SK-N-SH treated with all-trans-retinoic acid at 6 μM for 48 hours (cell line): Measurements from ENCODE around the gene CEND1.

ENCODE experiments used
- ATAC-seq: fragments of 200-7000 bp; cut with Tn5 transposase; 3 replicates; pipeline ENCODE4 v1.9.1; 2020; ENCODE audit warnings: mild to moderate bottlenecking, moderate library complexity
- ARNTL ChIP-seq: fragments of 450-650 bp; formaldehyde crosslinking; IDR thresholded peaks from 2 replicates; pipeline ENCODE4 v1.5.0; 2020; ENCODE audit warnings: low read depth, mild to moderate bottlenecking, moderate library complexity, borderline replicate concordance
- BACH2 ChIP-seq: fragments of 250-450 bp; sonication (Bioruptor Pico); IDR thresholded peaks from 2 replicates; pipeline ENCODE4 v1.9.0; 2021; ENCODE audit warnings: mild to moderate bottlenecking, borderline replicate concordance
- CREB5 ChIP-seq: fragments of 250-450 bp; sonication (Bioruptor Pico); IDR thresholded peaks from 2 replicates; pipeline ENCODE4 v1.5.1; 2020; ENCODE audit warnings: low read depth, mild to moderate bottlenecking, moderate library complexity
- CSDC2 ChIP-seq: fragments of 250-450 bp; sonication (Bioruptor Pico); IDR thresholded peaks from 2 replicates; pipeline ENCODE4 v1.5.0; 2020; ENCODE audit warnings: mild to moderate bottlenecking, moderate library complexity
- ESRRG ChIP-seq: fragments of 250-450 bp; sonication (Bioruptor Pico); IDR thresholded peaks from 2 replicates; pipeline ENCODE4 v1.6.1; 2021; ENCODE audit warnings: mild to moderate bottlenecking
- GLIS3 ChIP-seq: fragments of 250-450 bp; sonication (Bioruptor Pico); IDR thresholded peaks from 2 replicates; pipeline ENCODE4 v1.5.0; 2020; ENCODE audit warnings: mild to moderate bottlenecking, moderate library complexity
- ISL1 ChIP-seq: fragments of 250-450 bp; sonication (Bioruptor Pico); IDR thresholded peaks from 2 replicates; pipeline ENCODE4 v2.1.2; 2022; ENCODE audit warnings: mild to moderate bottlenecking, moderate library complexity
- OSR1 ChIP-seq: fragments of 250-450 bp; sonication (Bioruptor Pico); IDR thresholded peaks from 2 replicates; pipeline ENCODE4 v1.8.0; 2022; ENCODE audit warnings: moderate library complexity, mild to moderate bottlenecking, inconsistent platforms
- PATZ1 ChIP-seq: fragments of 250-450 bp; sonication (Bioruptor Pico); IDR thresholded peaks from 2 replicates; pipeline ENCODE4 v1.8.0; 2020; ENCODE audit warnings: mild to moderate bottlenecking, moderate library complexity, borderline replicate concordance
- POU6F1 ChIP-seq: fragments of 250-450 bp; sonication (Bioruptor Pico); IDR thresholded peaks from 2 replicates; pipeline ENCODE4 v1.8.0; 2021; ENCODE audit warnings: low read depth, mild to moderate bottlenecking, moderate library complexity, borderline replicate concordance
- PPARA ChIP-seq: fragments of 250-450 bp; sonication (Bioruptor Pico); IDR thresholded peaks from 2 replicates; pipeline ENCODE4 v1.5.0; 2020; ENCODE audit warnings: mild to moderate bottlenecking, borderline replicate concordance
- RARB ChIP-seq: fragments of 250-450 bp; sonication (Bioruptor Pico); IDR thresholded peaks from 2 replicates; pipeline ENCODE4 v1.8.0; 2021; ENCODE audit warnings: mild to moderate bottlenecking, moderate library complexity
- SNAI2 ChIP-seq: fragments of 250-450 bp; sonication (Bioruptor Pico); IDR thresholded peaks from 2 replicates; pipeline ENCODE4 v1.5.0; 2020; ENCODE audit warnings: mild to moderate bottlenecking, moderate library complexity
- TCF4 ChIP-seq: fragments of 250-450 bp; sonication (Bioruptor Pico); IDR thresholded peaks from 2 replicates; pipeline ENCODE4 v1.8.0; 2021; ENCODE audit warnings: mild to moderate bottlenecking, moderate library complexity, borderline replicate concordance
- TOX ChIP-seq: fragments of 250-450 bp; sonication (Bioruptor Pico); IDR thresholded peaks from 2 replicates; pipeline ENCODE4 v1.8.0; 2021; ENCODE audit warnings: mild to moderate bottlenecking, moderate library complexity, borderline replicate concordance
- ZC3H10 ChIP-seq: fragments of 250-450 bp; sonication (Bioruptor Pico); IDR thresholded peaks from 2 replicates; pipeline ENCODE4 v1.5.1; 2021; ENCODE audit warnings: mild to moderate bottlenecking, moderate library complexity
- ZFP3 ChIP-seq: fragments of 250-450 bp; sonication (Bioruptor Pico); IDR thresholded peaks from 2 replicates; pipeline ENCODE4 v1.5.0; 2020; ENCODE audit warnings: mild to moderate bottlenecking, moderate library complexity
- ZFP30 ChIP-seq: fragments of 450-650 bp; formaldehyde crosslinking; IDR thresholded peaks from 2 replicates; pipeline ENCODE4 v1.5.0; 2022; ENCODE audit warnings: mild to moderate bottlenecking, moderate library complexity
- ZNF565 ChIP-seq: fragments of 450-650 bp; formaldehyde crosslinking; conservative IDR thresholded peaks from 2 replicates; pipeline ENCODE4 v1.5.0; 2020; ENCODE audit warnings: low read depth, mild to moderate bottlenecking, moderate library complexity
- ZNF70 ChIP-seq: fragments of 450-650 bp; formaldehyde crosslinking; IDR thresholded peaks from 2 replicates; pipeline ENCODE4 v1.5.0; 2020; ENCODE audit warnings: mild to moderate bottlenecking, moderate library complexity
- ZNF8 ChIP-seq: fragments of 450-650 bp; formaldehyde crosslinking; IDR thresholded peaks from 2 replicates; pipeline ENCODE4 v1.5.0; 2020; ENCODE audit warnings: mild to moderate bottlenecking, moderate library complexity

Gene CEND1

GRCh38 chr11:821512-822371 lies 31.9 kb upstream of the CEND1 start (continued):
- TF ChIP-seq PPARA (CRISPR knock-in tag) (no peak), ESRRG (CRISPR knock-in tag) (no peak)

GRCh38 chr11:820655-821511 lies 31.0 kb upstream of the CEND1 start:
- ATAC-seq: peak; percentile 46
- TF ChIP-seq ZFP30 (CRISPR knock-in tag) (no peak), TOX (CRISPR knock-in tag) (no peak), BACH2 (CRISPR knock-in tag) (no peak), POU6F1 (CRISPR knock-in tag) (no peak), SNAI2 (CRISPR knock-in tag) (no peak), PATZ1 (no peak), ESRRG (CRISPR knock-in tag) (no peak), ARNTL (CRISPR knock-in tag) (no peak), OSR1 (CRISPR knock-in tag) (no peak), ZNF8 (CRISPR knock-in tag) (no peak), CREB5 (CRISPR knock-in tag) (no peak), ZC3H10 (CRISPR knock-in tag) (no peak), RARB (CRISPR knock-in tag) (no peak), ZNF565 (no peak), PPARA (CRISPR knock-in tag) (no peak), ZNF70 (CRISPR knock-in tag) (no peak), CSDC2 (no peak)

- peak; percentile 56 for ATAC-seq
- TF ChIP-seq BACH2 (CRISPR knock-in tag) (no peak), TCF4 (CRISPR knock-in tag) (no peak), ESRRG (CRISPR knock-in tag) (no peak), ZFP3 (no peak), POU6F1 (CRISPR knock-in tag) (no peak), PATZ1 (no peak), GLIS3 (no peak), ISL1 (CRISPR knock-in tag) (no peak), CREB5 (CRISPR knock-in tag) (no peak), OSR1 (CRISPR knock-in tag) (no peak), SNAI2 (CRISPR knock-in tag) (no peak), PPARA (CRISPR knock-in tag) (no peak), ZFP30 (CRISPR knock-in tag) (no peak), ZNF8 (CRISPR knock-in tag) (no peak)
These were observed 30.2 kb upstream of the CEND1 start for GRCh38 chr11:819943-820649.
